A673 (cell line): Measurements from ENCODE around the gene SEMA5A.

ENCODE experiments used
- CTCF ChIP-seq: fragments of 300-800, 200-600 bp; sonication (generic); conservative IDR thresholded peaks from 2 replicates; pipeline ENCODE4 v1.5.1; 2017; ENCODE audit warnings: low read depth, mild to moderate bottlenecking, antibody characterized with exemption, low read length, moderate library complexity, mixed read lengths
- EZH2 ChIP-seq: fragments of 200-600 bp; sonication (generic); IDR thresholded peaks from 2 replicates; pipeline ENCODE4 v1.6.1; 2017; ENCODE audit warnings: borderline replicate concordance, low read depth, mild to moderate bottlenecking, mixed read lengths, antibody characterized with exemption, low read length; ENCODE audit not compliant: poor library complexity, severe bottlenecking

- TF ChIP-seq CTCF (no peak), EZH2 (no peak)
Measured at GRCh38 chr5:9108162-9108561, 437.7 kb downstream of the SEMA5A start.
